HepG2 (cell line): ENCODE data around the gene SLC16A3. TPM values are rescaled to one million over a fixed set of nuclear protein-coding genes. Genes with fewer than 3 reads are reported as not detected.

Experiments used
- CEBPG ChIP-seq: IDR thresholded peaks from 2 replicates; pipeline ENCODE4 v1.6.1; 2016
- EEA1 ChIP-seq: sonication (generic); formaldehyde crosslinking; IDR thresholded peaks from 2 replicates; pipeline ENCODE4 v1.5.1; 2020; ENCODE audit warnings: mild to moderate bottlenecking, missing genetic modification reagents, borderline replicate concordance
- FOXO1 ChIP-seq: sonication (generic); formaldehyde crosslinking; IDR thresholded peaks from 2 replicates; pipeline ENCODE4 v1.4.0; 2020; ENCODE audit warnings: missing genetic modification reagents
- GABPB1 ChIP-seq: IDR thresholded peaks from 2 replicates; pipeline ENCODE4 v1.6.1; 2016; ENCODE audit warnings: mild to moderate bottlenecking, missing genetic modification reagents, moderate library complexity, missing compliant biosample characterization
- GFI1 ChIP-seq: sonication (generic); formaldehyde crosslinking; IDR thresholded peaks from 2 replicates; pipeline ENCODE4 v1.5.0; 2020; ENCODE audit warnings: missing genetic modification reagents, mild to moderate bottlenecking, borderline replicate concordance
- HMG20B ChIP-seq: conservative IDR thresholded peaks from 2 replicates; pipeline ENCODE4 v1.6.1; 2016; ENCODE audit warnings: missing genetic modification reagents, missing compliant biosample characterization
- HNRNPLL ChIP-seq: fragments of 200-400 bp; formaldehyde crosslinking; IDR thresholded peaks from 2 replicates; pipeline ENCODE4 v1.6.1; 2017; ENCODE audit warnings: mild to moderate bottlenecking, low read depth, low read length; ENCODE audit not compliant: poor library complexity, severe bottlenecking
- KDM4B ChIP-seq: sonication (generic); formaldehyde crosslinking; IDR thresholded peaks from 2 replicates; pipeline ENCODE4 v1.4.0; 2020; ENCODE audit warnings: missing genetic modification reagents
- KLF13 ChIP-seq: sonication (generic); formaldehyde crosslinking; IDR thresholded peaks from 2 replicates; pipeline ENCODE4 v1.4.0; 2020; ENCODE audit warnings: mild to moderate bottlenecking, missing genetic modification reagents
- MAFK ChIP-seq, 2 experiments: IDR thresholded peaks in 1 of 2; conservative IDR thresholded peaks in 1 of 2; 2 replicates each; pipeline ENCODE4 v1.6.1; 2011; ENCODE audit warnings: improper control_type of control experiment in 2 of 2, low read length in 2 of 2
- MTA3 ChIP-seq: sonication (generic); formaldehyde crosslinking; IDR thresholded peaks from 2 replicates; pipeline ENCODE4 v1.4.0; 2020; ENCODE audit warnings: missing genetic modification reagents
- NFE2 ChIP-seq: sonication (generic); formaldehyde crosslinking; IDR thresholded peaks from 2 replicates; pipeline ENCODE4 v1.4.0; 2020; ENCODE audit warnings: missing genetic modification reagents
- ZBED4 ChIP-seq: sonication (generic); formaldehyde crosslinking; IDR thresholded peaks from 2 replicates; pipeline ENCODE4 v1.4.0; 2020; ENCODE audit warnings: missing genetic modification reagents, borderline replicate concordance
- ZFYVE20 ChIP-seq: sonication (generic); formaldehyde crosslinking; IDR thresholded peaks from 2 replicates; pipeline ENCODE4 v1.8.0; 2023; ENCODE audit warnings: low read depth, mild to moderate bottlenecking, moderate library complexity, missing genetic modification reagents, borderline replicate concordance
- ZNF138 ChIP-seq: sonication (generic); formaldehyde crosslinking; IDR thresholded peaks from 2 replicates; pipeline ENCODE4 v1.5.0; 2020; ENCODE audit warnings: mild to moderate bottlenecking, low read depth, missing genetic modification reagents
- ZNF468 ChIP-seq: sonication (generic); formaldehyde crosslinking; IDR thresholded peaks from 2 replicates; pipeline ENCODE4 v1.8.0; 2022; ENCODE audit warnings: mild to moderate bottlenecking, moderate library complexity, missing genetic modification reagents
- ZNF503 ChIP-seq: sonication (generic); formaldehyde crosslinking; IDR thresholded peaks from 2 replicates; pipeline ENCODE4 v1.4.0; 2020; ENCODE audit warnings: missing genetic modification reagents
- ZSCAN9 ChIP-seq: IDR thresholded peaks from 2 replicates; pipeline ENCODE4 v1.6.1; 2016; ENCODE audit warnings: borderline replicate concordance
- polyA plus RNA-seq, 8 experiments: library from polyadenylated mRNA; depleted of rRNA in 3 of 8; stranded (reverse) in 7 of 8; unstranded in 1 of 8; fragments of >200 nt; fragmentation: Illumina TruSeq in 4 of 8; extraction: Trizol in 4 of 8; gene quantifications; 2 replicates each; pipeline versions ENCODE4 v1.2.1 to v1.2.3, GENCODE V29; 2011 to 2016; ENCODE audit warnings: low read depth in 4 of 8, missing spikeins in 1 of 8, mixed read lengths in 1 of 8; ENCODE audit not compliant: insufficient read depth in 1 of 8
- total RNA-seq, 5 experiments: library from RNA; depleted of rRNA; stranded (reverse); fragments of >200 nt; fragmentation: Illumina TruSeq; extraction: Trizol; gene quantifications; 2 replicates each; pipeline ENCODE4 v1.2.3, GENCODE V29; 2016; ENCODE audit warnings: low read depth in 1 of 5
- TF ChIP-seq, protein P1 (sequence below): sonication (generic); formaldehyde crosslinking; IDR thresholded peaks from 2 replicates; pipeline ENCODE4 v1.9.0; 2021; ENCODE audit warnings: missing genetic modification reagents, borderline replicate concordance

The SLC16A3 gene
- total and polyA plus RNA-seq, 2 of the 13 experiments (the other 11 are each of a cell fraction or from before 2014, with no cell fraction given), result 242 to 349 TPM

- TF ChIP-seq MTA3 (CRISPR knock-in tag) (no peak), HMG20B (CRISPR knock-in tag) (0 out of 2 replicates have a peak, but pooled peaks have one; percentile 43), MAFK (conservative IDR thresholded peaks at IDR 0.05 in 1 of 2, IDR thresholded peaks at IDR 0.05 in 1 of 2; ENCODE audit: low read length in 2 of 2) (no peak), GABPB1 (CRISPR knock-in tag) (peak; percentile 72; the same call in 1 of the 2 replicates), ZSCAN9 (CRISPR knock-in tag) (peak; percentile 24; the same call in 1 of the 2 replicates), KLF13 (CRISPR knock-in tag) (no peak; the same call in 1 of the 2 replicates), HNRNPLL (peak; percentile 15), EEA1 (peak; percentile 90), FOXO1 (CRISPR knock-in tag) (peak; percentile 70), GFI1 (CRISPR knock-in tag) (peak; percentile 18), NFE2 (no peak), KDM4B (CRISPR knock-in tag) (peak; percentile 38; the same call in 1 of the 2 replicates), ZBED4 (CRISPR knock-in tag) (peak; percentile 35; the same call in 1 of the 2 replicates), ZFYVE20 (no peak), ZNF503 (no peak; the same call in 1 of the 2 replicates), ZNF468 (CRISPR knock-in tag) (0 out of 2 replicates have a peak, but pooled peaks have one; percentile 18), ZNF138 (CRISPR knock-in tag) (no peak), CEBPG (CRISPR knock-in tag) (no peak; the same call in 1 of the 2 replicates)
- TF ChIP-seq, protein P1, sequence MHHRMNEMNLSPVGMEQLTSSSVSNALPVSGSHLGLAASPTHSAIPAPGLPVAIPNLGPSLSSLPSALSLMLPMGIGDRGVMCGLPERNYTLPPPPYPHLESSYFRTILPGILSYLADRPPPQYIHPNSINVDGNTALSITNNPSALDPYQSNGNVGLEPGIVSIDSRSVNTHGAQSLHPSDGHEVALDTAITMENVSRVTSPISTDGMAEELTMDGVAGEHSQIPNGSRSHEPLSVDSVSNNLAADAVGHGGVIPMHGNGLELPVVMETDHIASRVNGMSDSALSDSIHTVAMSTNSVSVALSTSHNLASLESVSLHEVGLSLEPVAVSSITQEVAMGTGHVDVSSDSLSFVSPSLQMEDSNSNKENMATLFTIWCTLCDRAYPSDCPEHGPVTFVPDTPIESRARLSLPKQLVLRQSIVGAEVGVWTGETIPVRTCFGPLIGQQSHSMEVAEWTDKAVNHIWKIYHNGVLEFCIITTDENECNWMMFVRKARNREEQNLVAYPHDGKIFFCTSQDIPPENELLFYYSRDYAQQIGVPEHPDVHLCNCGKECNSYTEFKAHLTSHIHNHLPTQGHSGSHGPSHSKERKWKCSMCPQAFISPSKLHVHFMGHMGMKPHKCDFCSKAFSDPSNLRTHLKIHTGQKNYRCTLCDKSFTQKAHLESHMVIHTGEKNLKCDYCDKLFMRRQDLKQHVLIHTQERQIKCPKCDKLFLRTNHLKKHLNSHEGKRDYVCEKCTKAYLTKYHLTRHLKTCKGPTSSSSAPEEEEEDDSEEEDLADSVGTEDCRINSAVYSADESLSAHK, result no peak
Measured at GRCh38 chr17:82241183-82241925, 12.5 kb downstream of the SLC16A3 start (continued).
